DND-41 (cell line): Measurements from ENCODE around the gene CHKB.

Source experiments
- EZH2 ChIP-seq: IDR thresholded peaks from 3 replicates; pipeline ENCODE4 v1.6.1; 2012; ENCODE audit warnings: borderline replicate concordance, low read depth, mild to moderate bottlenecking, moderate library complexity, low read length, inconsistent platforms; ENCODE audit not compliant: severe bottlenecking
- TF ChIP-seq, protein P1 (sequence below): IDR thresholded peaks from 2 replicates; pipeline ENCODE4 v1.5.1; 2012; ENCODE audit warnings: borderline replicate concordance, low read length, moderate library complexity, mild to moderate bottlenecking; ENCODE audit not compliant: poor library complexity, severe bottlenecking; ENCODE audit errors: extremely low read depth

DNA sequence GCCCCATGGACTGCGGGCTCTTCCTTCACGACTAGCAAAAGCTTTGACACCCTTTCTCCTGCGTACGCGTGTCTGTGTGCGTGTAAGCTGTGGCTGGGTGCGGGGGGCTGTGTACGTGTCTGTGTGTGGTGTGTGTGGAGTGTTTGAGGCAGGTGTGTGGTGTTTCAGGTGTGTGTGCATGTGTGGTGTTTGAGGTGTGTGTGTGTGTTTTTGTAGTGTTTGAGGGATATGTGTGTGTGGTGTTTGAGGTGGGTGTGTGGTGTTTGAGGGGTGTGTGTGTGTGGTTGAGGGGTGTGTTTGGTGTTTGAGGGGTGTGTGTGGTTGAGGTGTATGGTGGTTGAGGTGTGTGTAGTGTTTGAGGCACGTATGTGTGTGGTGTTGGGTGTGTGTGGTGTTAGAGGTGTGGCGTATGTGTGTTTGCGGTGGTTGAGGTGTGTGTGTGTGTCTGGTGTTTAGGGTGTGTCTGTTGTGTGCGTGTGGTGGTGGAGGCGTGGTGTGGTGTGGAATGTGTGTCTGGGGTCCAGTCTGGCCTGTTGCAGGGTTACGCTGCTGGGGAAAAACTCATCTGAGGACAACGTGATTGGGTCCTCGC is 46.0 kb upstream of the CHKB start:
- TF ChIP-seq, protein P1, sequence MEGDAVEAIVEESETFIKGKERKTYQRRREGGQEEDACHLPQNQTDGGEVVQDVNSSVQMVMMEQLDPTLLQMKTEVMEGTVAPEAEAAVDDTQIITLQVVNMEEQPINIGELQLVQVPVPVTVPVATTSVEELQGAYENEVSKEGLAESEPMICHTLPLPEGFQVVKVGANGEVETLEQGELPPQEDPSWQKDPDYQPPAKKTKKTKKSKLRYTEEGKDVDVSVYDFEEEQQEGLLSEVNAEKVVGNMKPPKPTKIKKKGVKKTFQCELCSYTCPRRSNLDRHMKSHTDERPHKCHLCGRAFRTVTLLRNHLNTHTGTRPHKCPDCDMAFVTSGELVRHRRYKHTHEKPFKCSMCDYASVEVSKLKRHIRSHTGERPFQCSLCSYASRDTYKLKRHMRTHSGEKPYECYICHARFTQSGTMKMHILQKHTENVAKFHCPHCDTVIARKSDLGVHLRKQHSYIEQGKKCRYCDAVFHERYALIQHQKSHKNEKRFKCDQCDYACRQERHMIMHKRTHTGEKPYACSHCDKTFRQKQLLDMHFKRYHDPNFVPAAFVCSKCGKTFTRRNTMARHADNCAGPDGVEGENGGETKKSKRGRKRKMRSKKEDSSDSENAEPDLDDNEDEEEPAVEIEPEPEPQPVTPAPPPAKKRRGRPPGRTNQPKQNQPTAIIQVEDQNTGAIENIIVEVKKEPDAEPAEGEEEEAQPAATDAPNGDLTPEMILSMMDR: no peak
- no peak for TF ChIP-seq EZH2
